Esophagus squamous epithelium (tissue), 4 donors: Measurements from ENCODE around the gene RUVBL1.

ENCODE experiments used
- CTCF ChIP-seq, 6 experiments: fragments of 450-650 bp in 4 of 6; fragments of 200-600 bp in 2 of 6; sonication (generic) in 2 of 6; IDR thresholded peaks; one replicate each; pipeline ENCODE4 v1.5.1; 2016 to 2019; ENCODE audit warnings: antibody characterized with exemption in 6 of 6, mild to moderate bottlenecking in 4 of 6, moderate library complexity in 4 of 6
- POLR2A ChIP-seq, 4 donors: fragments of 450-650 bp; IDR thresholded peaks; one replicate each; pipeline ENCODE4 v1.6.1; 2017; ENCODE audit warnings: antibody characterized with exemption in 4 of 4, mild to moderate bottlenecking in 4 of 4, moderate library complexity in 3 of 4

- no peak for TF ChIP-seq CTCF (IDR thresholded peaks at IDR 0.05)
- TF ChIP-seq POLR2A (IDR thresholded peaks at IDR 0.05) = no peak
Measured at GRCh38 chr3:128166971-128167453, 43.4 kb upstream of the RUVBL1 start.
